Endodermal cell (in vitro differentiated cells): ENCODE data around the gene WDR4. TPM values are rescaled to one million over a fixed set of nuclear protein-coding genes. Genes with fewer than 3 reads are reported as not detected.

Source experiments
- DNase-seq: peaks from one replicate; pipeline ENCODE4 v3.0.0-alpha.2; 2017
- H3K27ac ChIP-seq: 2 replicates; pipeline ENCODE4 v1.5.1; 2013; ENCODE audit warnings: mild to moderate bottlenecking, low read depth, low read length, moderate library complexity
- H3K27me3 ChIP-seq: 2 replicates; pipeline ENCODE4 v1.6.1; 2013; ENCODE audit warnings: mild to moderate bottlenecking, low read length, moderate library complexity; ENCODE audit not compliant: insufficient read depth, control insufficient read depth, poor library complexity, severe bottlenecking
- H3K36me3 ChIP-seq: 2 replicates; pipeline ENCODE4 v1.7.0; 2013; ENCODE audit warnings: mild to moderate bottlenecking, low read length, moderate library complexity; ENCODE audit not compliant: control insufficient read depth, insufficient read depth
- H3K4me1 ChIP-seq: one replicate; pipeline ENCODE4 v1.7.0; 2013; ENCODE audit warnings: low read length; ENCODE audit not compliant: control insufficient read depth, insufficient read depth
- H3K4me3 ChIP-seq: 2 replicates; pipeline ENCODE4 v1.5.1; 2013; ENCODE audit warnings: mild to moderate bottlenecking, low read length, moderate library complexity
- H3K9ac ChIP-seq: 2 replicates; pipeline ENCODE4 v1.6.1; 2013; ENCODE audit warnings: mild to moderate bottlenecking, low read length, moderate library complexity; ENCODE audit not compliant: poor library complexity, severe bottlenecking; ENCODE audit errors: extremely low read depth
- H3K9me3 ChIP-seq: 2 replicates; pipeline ENCODE4 v1.6.1; 2013; ENCODE audit warnings: mild to moderate bottlenecking, low read length, moderate library complexity; ENCODE audit not compliant: control insufficient read depth
- H3K27ac Mint-ChIP-seq: 2 replicates; pipeline ENCODE4 v1.8.0; 2020; ENCODE audit warnings: mixed read lengths
- H3K27me3 Mint-ChIP-seq: 2 replicates; pipeline ENCODE4 v1.8.0; 2021; ENCODE audit warnings: mild to moderate bottlenecking, mixed read lengths; ENCODE audit not compliant: insufficient read depth
- H3K36me3 Mint-ChIP-seq: 2 replicates; pipeline ENCODE4 v1.8.0; 2020; ENCODE audit warnings: low read depth, mixed read lengths
- H3K4me1 Mint-ChIP-seq: 2 replicates; pipeline ENCODE4 v1.8.0; 2020; ENCODE audit warnings: mixed read lengths
- H3K4me3 Mint-ChIP-seq: 2 replicates; pipeline ENCODE4 v1.8.0; 2020; ENCODE audit warnings: mild to moderate bottlenecking, moderate library complexity, mixed read lengths
- H3K9me3 Mint-ChIP-seq: 2 replicates; pipeline ENCODE4 v1.8.0; 2020; ENCODE audit warnings: mild to moderate bottlenecking, mixed read lengths
- WGBS, 2 experiments: methylation state at CpG; one replicate each; pipeline versions ENCODE4 v1.1.5 to v1.1.7; 2013; ENCODE audit warnings: missing lambda C conversion rate in 2 of 2, mixed read lengths in 1 of 2; ENCODE audit not compliant: insufficient coverage in 1 of 2, insufficient read length in 1 of 2; 5-methylcytosine and 5-hydroxymethylcytosine counted together
- total RNA-seq, 2 donors: library from RNA; stranded (reverse); fragmentation: NEBNext Ultra II Directional in 1 of 2; extraction: Animal tissue kit (Norgen Biotek cat#: 25700) in 1 of 2; gene quantifications; 2 replicates in 1 of 2; 3 replicates in 1 of 2; pipeline ENCODE4 v1.2.1, GENCODE V29; 2021
- TF ChIP-seq, protein P1 (sequence below): fragments of 200-600 bp; sonication (generic); conservative IDR thresholded peaks from 2 replicates; pipeline ENCODE4 v1.5.0; 2021; ENCODE audit warnings: antibody characterized with exemption, mild to moderate bottlenecking

WDR4 gene
- total RNA-seq, 2 donors from 2014 or later = 26.7 to 33.5 TPM

DNA sequence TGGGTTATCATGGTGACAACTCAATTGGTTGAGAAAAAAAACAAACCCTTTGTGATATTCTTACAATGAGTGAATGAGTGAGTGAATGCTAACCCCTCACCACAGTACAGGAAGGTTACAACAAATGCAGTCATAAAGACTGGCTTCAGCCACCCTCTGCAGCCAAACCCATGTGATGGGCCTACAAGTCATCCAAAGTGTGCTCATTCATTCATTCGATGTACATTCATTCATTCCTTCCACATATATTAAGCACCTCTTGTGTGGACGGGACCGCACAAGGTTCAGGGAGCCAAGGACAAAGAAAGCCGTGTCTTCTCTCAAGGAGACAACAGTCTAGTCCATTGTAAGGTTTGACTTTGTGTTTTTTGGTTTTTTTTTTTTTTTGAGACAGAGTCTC lies 49.4 kb downstream of the WDR4 start:
- peaks cover 36% of the 10 kb centered on the region for H3K27me3 Mint-ChIP-seq
- H3K9me3 ChIP-seq = peaks cover 33% of the 10 kb centered on the region
- H3K9ac ChIP-seq = no peak overlapping the region
- H3K36me3 Mint-ChIP-seq = peaks cover 46% of the 10 kb centered on the region
- no peak overlapping the region for H3K27ac Mint-ChIP-seq
- peaks cover 21% of the 10 kb centered on the region for H3K36me3 ChIP-seq
- no peak overlapping the region for H3K4me3 Mint-ChIP-seq
- H3K27ac ChIP-seq = no peak overlapping the region
- TF ChIP-seq, protein P1, sequence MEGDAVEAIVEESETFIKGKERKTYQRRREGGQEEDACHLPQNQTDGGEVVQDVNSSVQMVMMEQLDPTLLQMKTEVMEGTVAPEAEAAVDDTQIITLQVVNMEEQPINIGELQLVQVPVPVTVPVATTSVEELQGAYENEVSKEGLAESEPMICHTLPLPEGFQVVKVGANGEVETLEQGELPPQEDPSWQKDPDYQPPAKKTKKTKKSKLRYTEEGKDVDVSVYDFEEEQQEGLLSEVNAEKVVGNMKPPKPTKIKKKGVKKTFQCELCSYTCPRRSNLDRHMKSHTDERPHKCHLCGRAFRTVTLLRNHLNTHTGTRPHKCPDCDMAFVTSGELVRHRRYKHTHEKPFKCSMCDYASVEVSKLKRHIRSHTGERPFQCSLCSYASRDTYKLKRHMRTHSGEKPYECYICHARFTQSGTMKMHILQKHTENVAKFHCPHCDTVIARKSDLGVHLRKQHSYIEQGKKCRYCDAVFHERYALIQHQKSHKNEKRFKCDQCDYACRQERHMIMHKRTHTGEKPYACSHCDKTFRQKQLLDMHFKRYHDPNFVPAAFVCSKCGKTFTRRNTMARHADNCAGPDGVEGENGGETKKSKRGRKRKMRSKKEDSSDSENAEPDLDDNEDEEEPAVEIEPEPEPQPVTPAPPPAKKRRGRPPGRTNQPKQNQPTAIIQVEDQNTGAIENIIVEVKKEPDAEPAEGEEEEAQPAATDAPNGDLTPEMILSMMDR = no peak
- no peak for DNase-seq
- WGBS, 2 experiments = 94 to 96% methylated on average over 4 of the region's 4 CpGs
- H3K27me3 ChIP-seq = no peaks in the 10 kb centered on the region
- no peak overlapping the region for H3K4me3 ChIP-seq
- H3K4me1 Mint-ChIP-seq = peaks cover 8% of the 10 kb centered on the region
- peaks cover 33% of the 10 kb centered on the region for H3K9me3 Mint-ChIP-seq
- no peaks in the 10 kb centered on the region for H3K4me1 ChIP-seq

DNA sequence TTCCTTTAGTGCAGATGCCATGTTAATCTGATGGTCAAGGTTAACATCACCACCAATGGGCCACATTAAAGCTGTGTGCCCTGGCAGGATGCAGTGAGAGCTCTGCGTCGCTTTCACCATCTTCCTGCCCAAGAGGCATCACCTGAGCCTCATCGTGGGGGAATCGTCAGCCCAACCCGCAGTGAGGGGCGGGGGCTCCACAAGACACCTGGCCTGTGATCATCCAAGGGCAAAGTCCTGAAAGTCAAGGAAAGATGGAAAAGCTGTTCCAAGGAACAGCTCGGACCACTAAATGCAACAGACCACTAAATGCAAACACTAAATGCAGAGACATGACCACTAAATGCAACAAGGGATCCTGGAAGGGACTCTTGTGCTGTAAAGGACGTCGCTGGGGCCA lies 49.9 kb downstream of the WDR4 start:
- H3K9me3 Mint-ChIP-seq = peaks cover 37% of the 10 kb centered on the region

DNA sequence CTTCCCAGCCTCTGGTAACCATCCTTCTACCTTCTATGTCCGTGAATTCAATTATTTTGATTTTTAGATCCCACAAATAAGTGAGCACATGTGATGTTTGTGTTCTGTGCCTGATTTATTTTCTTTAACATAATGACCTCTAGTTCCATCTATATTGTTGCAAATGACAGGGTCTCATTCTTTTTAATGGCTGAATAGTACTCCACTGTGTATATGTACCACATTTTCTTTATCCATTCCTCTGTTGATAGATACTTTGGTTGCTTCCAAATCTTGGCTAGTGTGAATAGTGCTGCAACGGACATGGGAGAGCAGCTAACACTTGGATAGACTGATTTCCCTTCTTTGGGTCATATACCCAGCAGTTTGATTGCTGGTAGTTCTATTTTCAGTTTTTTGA lies 51.8 kb downstream of the WDR4 start:
- 93 to 100% methylated on average over 1 to 2 of the region's 2 CpGs for WGBS, 2 experiments
- H3K27me3 Mint-ChIP-seq = peaks cover 44% of the 10 kb centered on the region
- H3K9me3 Mint-ChIP-seq = peaks cover 39% of the 10 kb centered on the region
- TF ChIP-seq, protein P1 = no peak
- Histone ChIP-seq H3K4me3 (no peak overlapping the region), H3K9me3 (peaks cover 45% of the 10 kb centered on the region), H3K27me3 (no peaks in the 10 kb centered on the region), H3K27ac (no peak overlapping the region), H3K36me3 (peaks cover 25% of the 10 kb centered on the region), H3K9ac (no peak overlapping the region), H3K4me1 (no peaks in the 10 kb centered on the region)
- no peak overlapping the region for H3K4me3 Mint-ChIP-seq
- peaks cover 42% of the 10 kb centered on the region for H3K36me3 Mint-ChIP-seq
- H3K4me1 Mint-ChIP-seq = no peaks in the 10 kb centered on the region
- DNase-seq = no peak
- no peak overlapping the region for H3K27ac Mint-ChIP-seq

More for the DNA sequence above, 49.9 kb downstream of the WDR4 start:
- WGBS, 2 experiments = 91 to 93% methylated on average over 5 to 9 of the region's 9 CpGs
- Histone ChIP-seq H3K9ac (no peak overlapping the region), H3K36me3 (peaks cover 21% of the 10 kb centered on the region), H3K4me3 (no peak overlapping the region), H3K9me3 (peaks cover 33% of the 10 kb centered on the region), H3K27me3 (no peaks in the 10 kb centered on the region), H3K27ac (no peak overlapping the region), H3K4me1 (no peaks in the 10 kb centered on the region)
- no peak for DNase-seq
- Mint-ChIP-seq H3K27me3 (peaks cover 41% of the 10 kb centered on the region), H3K36me3 (peaks cover 44% of the 10 kb centered on the region), H3K4me1 (peaks cover 8% of the 10 kb centered on the region), H3K27ac (no peak overlapping the region), H3K4me3 (no peak overlapping the region)
- TF ChIP-seq, protein P1 = no peak
